ENCODE data around the gene CCDC78. TPM values are rescaled to one million over a fixed set of nuclear protein-coding genes. Genes with fewer than 3 reads are reported as not detected.
A peak's percentile ranks its signal among the peaks of the same experiment; 100 is the strongest.

The CCDC78 gene
- total RNA-seq, 1 donor = 1.3 TPM

DNA sequence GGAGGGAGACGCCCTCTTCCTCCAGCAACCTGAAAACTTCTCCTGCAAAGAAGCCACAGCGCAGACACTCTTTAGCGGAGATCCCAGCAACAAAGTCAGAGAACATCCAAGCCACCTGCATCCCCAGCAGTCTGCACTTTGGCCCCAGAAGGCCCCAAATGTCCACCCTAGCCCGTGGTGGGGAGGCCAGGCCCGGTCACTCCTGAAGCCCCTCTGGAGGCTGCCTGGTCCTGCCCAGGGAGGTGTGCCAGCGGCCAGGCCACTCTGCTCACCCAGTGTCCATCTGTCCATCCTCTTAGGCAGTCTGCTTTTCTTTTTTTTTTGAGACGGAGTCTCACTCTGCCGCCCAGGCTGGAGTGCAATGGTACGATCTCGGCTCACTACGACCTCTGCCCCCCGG, 6.1 kb upstream of the CCDC78 start:
- H3K4me3 ChIP-seq (ENCODE audit: low read depth, low read length) = no peak overlapping the region
- TF ChIP-seq, protein P1, sequence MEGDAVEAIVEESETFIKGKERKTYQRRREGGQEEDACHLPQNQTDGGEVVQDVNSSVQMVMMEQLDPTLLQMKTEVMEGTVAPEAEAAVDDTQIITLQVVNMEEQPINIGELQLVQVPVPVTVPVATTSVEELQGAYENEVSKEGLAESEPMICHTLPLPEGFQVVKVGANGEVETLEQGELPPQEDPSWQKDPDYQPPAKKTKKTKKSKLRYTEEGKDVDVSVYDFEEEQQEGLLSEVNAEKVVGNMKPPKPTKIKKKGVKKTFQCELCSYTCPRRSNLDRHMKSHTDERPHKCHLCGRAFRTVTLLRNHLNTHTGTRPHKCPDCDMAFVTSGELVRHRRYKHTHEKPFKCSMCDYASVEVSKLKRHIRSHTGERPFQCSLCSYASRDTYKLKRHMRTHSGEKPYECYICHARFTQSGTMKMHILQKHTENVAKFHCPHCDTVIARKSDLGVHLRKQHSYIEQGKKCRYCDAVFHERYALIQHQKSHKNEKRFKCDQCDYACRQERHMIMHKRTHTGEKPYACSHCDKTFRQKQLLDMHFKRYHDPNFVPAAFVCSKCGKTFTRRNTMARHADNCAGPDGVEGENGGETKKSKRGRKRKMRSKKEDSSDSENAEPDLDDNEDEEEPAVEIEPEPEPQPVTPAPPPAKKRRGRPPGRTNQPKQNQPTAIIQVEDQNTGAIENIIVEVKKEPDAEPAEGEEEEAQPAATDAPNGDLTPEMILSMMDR (IDR thresholded peaks at IDR 0.05; ENCODE audit: insufficient read depth, low read depth, low read length) = no peak
- DNase-seq (ENCODE audit: low read depth) = no peak

- no peak overlapping the region for H3K4me3 ChIP-seq (ENCODE audit: low read depth, low read length)
- TF ChIP-seq, protein P1 (IDR thresholded peaks at IDR 0.05; ENCODE audit: insufficient read depth, low read depth, low read length) = no peak
- DNase-seq (ENCODE audit: low read depth) = no peak
These were observed 4.6 kb upstream of the CCDC78 start for GRCh38 chr16:730666-731509.

- TF ChIP-seq, protein P1 (IDR thresholded peaks at IDR 0.05; ENCODE audit: insufficient read depth, low read depth, low read length) = no peak
- DNase-seq (ENCODE audit: low read depth) = no peak
- no peak overlapping the region for H3K4me3 ChIP-seq (ENCODE audit: low read depth, low read length)
These were observed 3.8 kb upstream of the CCDC78 start for GRCh38 chr16:729768-730665.

DNA sequence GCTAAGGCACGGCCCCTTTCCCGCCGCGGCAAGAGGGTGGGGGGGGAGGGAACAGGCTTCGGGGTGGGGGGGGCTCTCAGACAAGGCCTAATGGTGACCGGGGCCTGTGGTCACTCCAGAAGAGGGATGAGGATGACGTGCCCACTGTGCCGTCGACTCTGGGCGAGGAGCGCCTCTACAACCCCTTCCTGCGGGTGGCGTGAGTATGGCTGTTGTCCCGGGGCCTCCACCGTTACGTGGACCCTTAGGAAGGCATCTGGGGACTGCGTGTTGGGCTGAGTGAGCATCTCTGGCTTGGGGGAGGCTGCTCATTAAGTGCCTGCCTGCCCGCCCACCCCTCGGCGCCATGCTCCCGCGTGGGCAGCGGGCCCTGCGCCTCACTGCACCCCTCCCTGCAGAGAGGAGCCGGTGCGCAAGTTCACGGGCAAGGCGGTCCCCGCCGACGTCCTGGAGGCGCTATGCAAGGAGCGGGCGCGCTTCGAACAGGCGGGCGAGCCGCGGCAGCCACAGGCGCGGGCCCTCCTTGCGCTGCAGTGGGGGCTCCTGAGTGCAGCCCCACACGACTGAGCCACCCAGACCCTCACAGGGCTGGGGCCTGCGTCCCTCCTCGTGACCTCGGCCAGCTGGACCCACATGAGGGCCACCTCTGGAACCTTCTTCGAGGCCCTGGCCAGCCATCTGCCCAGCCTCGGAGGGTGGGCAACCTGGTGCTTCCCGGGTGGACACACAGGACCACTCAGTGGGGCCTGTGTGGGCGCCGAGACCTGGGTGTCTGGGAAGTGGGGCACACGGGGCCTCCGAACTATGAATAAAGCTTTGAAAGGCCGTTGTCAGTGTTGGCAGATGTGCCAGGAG, 2.9 kb upstream of the CCDC78 start:
- TF ChIP-seq, protein P1 (IDR thresholded peaks at IDR 0.05; ENCODE audit: insufficient read depth, low read depth, low read length) = no peak

DNA sequence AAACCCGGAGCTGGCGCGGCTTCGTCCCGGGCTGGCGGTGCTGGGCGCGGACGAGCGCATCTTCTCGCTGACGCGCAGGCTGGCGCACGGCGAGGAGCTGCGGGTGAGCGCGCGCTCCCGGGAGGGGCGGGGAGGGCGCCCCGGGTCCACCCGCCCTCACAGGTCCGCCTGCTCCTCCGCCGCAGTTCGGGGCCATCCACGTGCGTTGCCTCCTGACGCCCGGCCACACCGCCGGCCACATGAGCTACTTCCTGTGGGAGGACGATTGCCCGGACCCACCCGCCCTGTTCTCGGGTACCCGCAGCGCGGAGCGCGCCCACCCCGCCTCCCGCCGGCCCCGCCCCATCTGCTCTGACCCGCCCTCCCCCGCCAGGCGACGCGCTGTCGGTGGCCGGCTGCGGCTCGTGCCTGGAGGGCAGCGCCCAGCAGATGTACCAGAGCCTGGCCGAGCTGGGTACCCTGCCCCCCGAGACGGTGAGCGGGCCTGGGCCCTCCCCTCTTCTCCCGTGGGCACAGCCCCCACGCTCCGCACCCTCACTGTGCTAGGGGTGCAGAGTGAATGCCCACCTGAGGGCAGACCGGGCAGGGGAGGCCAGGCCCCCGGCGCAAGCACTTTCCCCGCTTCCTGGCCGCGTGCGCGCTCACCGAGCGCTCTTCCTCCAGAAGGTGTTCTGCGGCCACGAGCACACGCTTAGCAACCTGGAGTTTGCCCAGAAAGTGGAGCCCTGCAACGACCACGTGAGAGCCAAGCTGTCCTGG, 2.1 kb upstream of the CCDC78 start:
- H3K4me3 ChIP-seq (ENCODE audit: low read depth, low read length) = peak overlapping the region; percentile 76
- TF ChIP-seq, protein P1 (IDR thresholded peaks at IDR 0.05; ENCODE audit: insufficient read depth, low read depth, low read length) = no peak
- peak; percentile 79 for DNase-seq (ENCODE audit: low read depth)

More for the DNA sequence above, 2.9 kb upstream of the CCDC78 start:
- H3K4me3 ChIP-seq (ENCODE audit: low read depth, low read length) = no peak overlapping the region
- DNase-seq (ENCODE audit: low read depth) = no peak
